Right lung (tissue), 5 donors: Measurements from ENCODE around the gene CEP55. TPM values are rescaled to one million over a fixed set of nuclear protein-coding genes. Genes with fewer than 3 reads are reported as not detected.

Source experiments
- DNase-seq, 2 donors: peaks; one replicate each; pipeline ENCODE4 v3.0.0-alpha.2; 2013
- polyA plus RNA-seq, 5 donors: library from polyadenylated mRNA; unstranded; fragments of 120-200 nt; gene quantifications; one replicate each; pipeline versions ENCODE4 v1.2.1 to v1.2.3, GENCODE V29; 2013; ENCODE audit warnings: inconsistent platforms in 1 of 5, low replicate concordance in 1 of 5; ENCODE audit not compliant: insufficient read length in 5 of 5, insufficient read depth in 1 of 5

The CEP55 gene
- polyA plus RNA-seq, 5 donors = 10.2 to 33.6 (median 15.7) TPM

DNA sequence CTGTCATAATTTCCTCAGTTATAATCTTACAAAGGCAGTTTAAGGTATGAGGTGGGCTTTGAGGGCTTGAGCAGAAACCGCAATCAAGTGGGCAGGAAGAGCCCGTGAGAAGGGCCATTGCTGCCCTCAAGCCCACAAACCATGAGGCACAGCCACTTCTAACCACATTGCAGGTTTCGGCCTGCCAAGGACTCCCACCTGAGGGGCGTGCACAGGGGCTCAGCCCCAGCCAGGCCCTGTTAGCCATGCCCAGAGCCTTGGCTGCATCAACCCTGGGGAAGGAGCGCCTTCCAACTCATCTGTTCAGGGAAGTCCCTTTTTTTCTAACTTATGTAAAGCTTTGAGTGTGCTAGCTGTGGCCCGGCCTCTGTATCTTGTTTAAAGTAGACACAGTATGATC is 64.1 kb downstream of the CEP55 start:
- DNase-seq = no peak

DNA sequence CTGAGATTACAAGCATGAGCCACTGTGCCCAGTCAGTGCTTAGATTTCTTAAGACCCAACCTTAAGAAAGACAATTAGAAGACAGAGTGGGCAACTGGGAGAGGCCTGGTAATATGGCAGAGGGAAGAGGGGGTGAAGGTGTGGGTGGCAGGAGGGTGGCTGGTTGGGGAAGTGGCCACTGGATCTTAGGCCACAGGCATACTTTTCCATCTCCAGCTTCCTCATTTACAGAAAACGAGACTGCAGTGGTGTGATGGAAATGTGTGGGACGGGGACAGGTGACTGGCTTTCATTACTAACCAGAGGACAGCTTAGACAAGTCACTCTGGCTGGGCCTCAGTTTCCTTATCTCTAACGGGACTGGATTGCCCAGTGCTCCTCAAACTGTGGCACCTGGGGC is 69.0 kb downstream of the CEP55 start:
- no peak for DNase-seq

DNA sequence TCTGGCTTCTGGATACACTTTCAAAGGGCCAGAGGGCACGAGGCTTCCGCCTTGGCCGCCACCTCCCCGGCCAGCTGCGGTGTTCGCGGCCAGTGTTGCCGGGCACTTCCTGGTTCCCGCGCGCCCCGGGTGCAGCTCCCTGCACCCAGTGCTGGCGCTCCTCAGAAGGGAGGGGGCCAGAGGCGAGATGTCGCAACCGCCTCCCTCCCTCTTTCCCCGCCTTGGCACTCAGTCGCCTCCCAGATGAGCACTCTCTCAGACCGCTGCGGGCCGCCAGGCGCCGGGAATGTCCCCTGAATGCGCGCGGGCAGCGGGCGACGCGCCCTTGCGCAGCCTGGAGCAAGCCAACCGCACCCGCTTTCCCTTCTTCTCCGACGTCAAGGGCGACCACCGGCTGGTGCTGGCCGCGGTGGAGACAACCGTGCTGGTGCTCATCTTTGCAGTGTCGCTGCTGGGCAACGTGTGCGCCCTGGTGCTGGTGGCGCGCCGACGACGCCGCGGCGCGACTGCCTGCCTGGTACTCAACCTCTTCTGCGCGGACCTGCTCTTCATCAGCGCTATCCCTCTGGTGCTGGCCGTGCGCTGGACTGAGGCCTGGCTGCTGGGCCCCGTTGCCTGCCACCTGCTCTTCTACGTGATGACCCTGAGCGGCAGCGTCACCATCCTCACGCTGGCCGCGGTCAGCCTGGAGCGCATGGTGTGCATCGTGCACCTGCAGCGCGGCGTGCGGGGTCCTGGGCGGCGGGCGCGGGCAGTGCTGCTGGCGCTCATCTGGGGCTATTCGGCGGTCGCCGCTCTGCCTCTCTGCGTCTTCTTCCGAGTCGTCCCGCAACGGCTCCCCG is 70.2 kb downstream of the CEP55 start, which contains the start of gene FFAR4:
TSS of gene FFAR4 (plus strand) at position 231 of the 842 bp plus-strand sequence. CDS start at position 287, 56 bp downstream.
- no peak for DNase-seq

DNA sequence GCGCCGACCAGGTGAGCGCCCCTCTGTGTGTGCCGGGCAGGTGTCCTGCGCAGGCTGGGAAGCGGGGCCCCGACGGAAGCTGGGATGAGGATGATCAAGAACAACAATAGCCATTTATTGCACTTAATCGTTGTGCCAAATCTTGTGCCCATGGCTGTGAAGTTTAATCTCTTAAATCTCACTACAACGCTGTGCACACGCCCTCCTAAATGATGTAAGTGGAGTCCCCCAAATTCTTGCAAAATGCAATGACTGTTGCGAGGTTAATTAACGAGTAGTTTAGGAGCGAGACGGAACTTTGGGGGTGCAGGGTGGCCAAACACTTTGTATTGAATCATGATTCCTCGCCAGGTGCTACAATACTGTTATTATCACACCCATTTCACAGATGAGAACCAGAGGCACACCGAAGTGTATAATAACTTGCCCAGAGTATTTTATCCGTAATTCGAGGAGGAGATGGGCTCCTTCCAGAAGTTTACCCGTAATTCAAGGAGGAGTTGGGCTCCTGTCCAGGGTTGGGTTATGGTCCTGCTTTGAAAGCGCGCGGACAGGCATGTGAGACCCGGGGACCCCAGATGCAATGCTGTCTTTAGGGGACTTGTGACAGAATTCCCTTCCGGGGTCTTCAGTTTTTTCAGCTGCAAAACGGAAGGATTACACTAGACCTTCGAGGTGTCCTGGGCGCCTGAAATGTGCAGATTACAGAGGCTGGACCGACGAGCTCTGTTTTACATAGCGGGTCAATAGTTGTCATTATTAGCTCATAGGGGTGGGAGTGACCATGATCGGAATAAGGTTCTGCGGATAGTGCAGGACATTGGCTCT is 71.1 kb downstream of the CEP55 start:
- no peak for DNase-seq

DNA sequence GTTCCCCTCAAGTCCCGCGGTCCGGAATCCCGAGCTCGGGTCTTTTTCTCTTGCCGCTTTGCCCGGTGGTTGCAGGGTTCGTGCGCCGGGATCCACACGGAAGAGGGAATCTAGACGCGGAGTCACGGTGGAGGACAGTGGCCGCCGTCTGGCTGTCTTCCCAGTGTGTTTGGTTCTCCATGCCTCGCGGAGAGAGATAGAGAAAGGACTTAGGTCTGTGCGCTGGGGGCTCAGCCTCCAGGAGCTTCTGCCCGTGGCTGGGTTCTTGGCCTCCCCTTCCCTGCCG is 71.6 kb downstream of the CEP55 start:
- no peak for DNase-seq

DNA sequence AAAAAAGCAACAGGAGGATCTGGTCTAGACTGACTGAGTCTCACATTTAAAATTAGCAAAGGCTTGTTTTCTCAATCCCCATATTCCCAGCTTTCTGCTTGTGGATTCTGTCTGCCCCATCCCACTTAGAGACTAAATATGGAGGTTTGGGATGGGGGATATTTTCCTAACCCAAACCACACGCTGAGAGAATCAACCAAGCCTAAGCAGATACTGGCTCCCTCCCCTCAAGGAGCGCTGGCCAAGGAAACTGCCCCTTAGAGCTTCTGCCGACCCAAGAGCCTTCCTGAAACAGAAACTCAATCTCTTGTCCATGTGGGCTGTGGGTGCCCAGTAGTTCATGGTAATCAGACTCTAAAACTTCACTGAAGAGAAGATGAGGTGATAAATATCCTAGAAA is 74.0 kb downstream of the CEP55 start:
- DNase-seq = no peak

DNA sequence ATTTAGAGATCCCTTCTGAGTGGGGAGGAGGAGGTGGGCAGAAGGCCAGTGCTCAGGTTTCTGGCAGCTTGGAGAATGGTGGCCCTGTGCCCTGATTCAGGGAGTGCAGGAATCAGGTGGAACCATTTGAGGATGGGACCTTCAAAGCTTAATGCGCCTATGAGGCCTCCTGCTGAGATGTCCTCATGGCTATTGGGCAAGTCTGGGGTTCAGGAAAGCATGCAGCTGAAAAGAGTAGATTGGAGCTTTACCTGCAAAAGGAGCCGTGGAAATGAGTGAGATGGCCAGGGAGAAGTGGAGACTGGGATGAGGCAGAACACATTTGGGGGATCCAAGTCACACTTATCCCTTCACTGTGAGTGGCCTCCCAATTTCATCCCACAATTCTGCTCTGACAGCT is 76.2 kb downstream of the CEP55 start:
- DNase-seq = no peak

DNA sequence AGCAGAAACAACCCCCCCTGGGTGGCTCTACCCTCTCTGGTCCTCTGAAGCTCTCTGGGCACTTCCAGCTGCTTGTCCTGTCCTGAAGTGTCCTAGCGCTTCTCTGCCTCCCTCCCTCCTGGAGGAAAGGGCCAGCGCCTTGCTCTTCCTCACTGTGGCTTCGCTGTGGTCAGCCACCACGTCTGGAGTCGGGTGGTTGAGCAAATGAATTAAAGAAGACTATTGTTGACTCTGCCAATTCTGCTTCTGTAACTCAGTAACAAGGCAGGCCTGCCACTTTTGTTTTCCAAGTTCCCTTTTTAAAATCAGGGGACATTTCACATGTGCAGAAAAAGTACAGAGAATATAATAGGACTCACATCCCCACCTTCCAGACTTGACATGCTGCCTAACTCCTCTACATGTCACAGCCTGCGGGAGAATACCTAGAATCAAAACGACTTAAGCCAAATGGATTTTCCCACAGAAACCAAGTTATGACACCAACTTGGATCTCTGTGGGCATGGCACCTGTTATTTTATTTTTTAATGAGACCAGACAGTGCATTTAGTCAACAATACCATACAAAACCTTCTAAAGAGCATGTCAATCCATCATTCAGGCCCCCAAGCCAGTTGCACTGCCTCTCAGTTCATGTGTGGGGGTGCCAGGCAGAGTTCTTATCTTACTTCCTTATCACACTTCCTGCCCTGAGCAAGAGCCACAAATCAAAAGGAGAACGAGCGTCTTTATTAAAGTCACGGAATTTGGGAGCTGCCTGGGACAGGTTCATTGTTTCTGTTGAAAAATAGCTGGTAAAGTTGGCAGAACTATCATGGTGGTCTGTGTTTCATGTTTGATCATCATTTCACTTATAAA is 76.9 kb downstream of the CEP55 start:
- no peak for DNase-seq

DNA sequence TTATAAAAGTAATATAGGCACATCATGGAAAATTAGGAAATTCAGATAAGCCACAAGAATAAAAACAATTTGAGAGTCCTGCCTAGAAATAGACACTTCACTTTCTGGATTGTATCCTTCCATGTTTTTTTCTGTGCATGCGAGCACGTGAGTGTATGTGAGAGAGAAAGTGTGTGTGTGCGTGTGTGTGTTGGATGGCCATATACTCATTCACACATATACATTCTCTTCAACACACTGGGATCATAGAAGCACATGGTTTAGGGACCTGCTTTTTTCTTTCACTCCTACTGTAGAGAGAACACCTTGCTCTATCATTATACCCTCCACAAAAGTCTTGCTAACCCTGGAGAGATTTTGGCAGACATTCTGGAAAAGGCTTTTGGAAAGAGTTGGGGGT is 77.5 kb downstream of the CEP55 start:
- DNase-seq = no peak

DNA sequence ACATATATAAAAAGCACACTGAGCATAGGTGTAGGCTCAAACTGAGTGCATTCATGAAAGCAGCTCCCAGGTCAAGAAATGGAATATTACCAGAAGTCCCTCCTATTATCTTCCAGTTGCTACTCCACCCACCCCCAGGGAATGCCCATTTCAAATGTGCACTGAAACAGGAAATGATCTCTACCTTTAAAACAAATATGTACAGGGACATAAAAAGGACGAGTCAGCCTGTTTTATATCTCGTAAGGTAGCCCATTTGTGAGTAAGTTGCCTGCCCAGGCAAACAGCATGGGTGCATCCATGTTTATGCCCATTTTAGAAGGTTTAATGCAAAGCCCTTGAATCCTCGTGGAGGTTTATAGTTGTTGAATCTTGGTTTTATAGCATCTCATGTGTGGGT is 80.5 kb downstream of the CEP55 start:
- no peak for DNase-seq

DNA sequence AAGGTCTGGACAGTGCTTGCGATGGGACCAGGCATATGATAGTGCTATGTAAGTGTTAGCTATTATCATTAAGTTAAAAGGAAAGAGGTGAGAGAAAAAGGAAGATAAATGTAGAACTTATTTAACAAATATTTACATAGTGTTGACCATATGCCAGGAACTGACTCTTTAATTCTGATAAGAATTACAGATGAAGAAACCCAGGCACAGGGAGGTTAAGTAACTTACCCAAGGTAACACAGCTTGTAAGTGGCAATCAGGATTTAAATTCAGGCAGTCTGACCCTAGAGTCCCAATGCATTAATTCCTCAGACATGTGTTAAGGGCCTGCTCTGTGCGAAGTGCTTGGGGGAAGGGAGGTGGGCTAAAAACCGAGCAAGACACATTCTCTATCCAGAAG is 81.2 kb downstream of the CEP55 start:
- DNase-seq = no peak

Other genes with a start within 250 kb of the CEP55 start
- 10 to 100 TPM; 44.5 to 74.0 (median 62.9) TPM for gene MYOF, start 14.3 kb upstream of the CEP55 start, polyA plus RNA-seq
- under 1 TPM; 0.09 to 0.18 (median 0.13) TPM for gene FFAR4, start 70.1 kb downstream of the CEP55 start, polyA plus RNA-seq
- 10 to 100 TPM in 1 of 5 donors, 1 to 10 TPM in 2, under 1 TPM in 2; 0.34 to 10.2 (median 1.4) TPM for gene RBP4, start 104.6 kb downstream of the CEP55 start, polyA plus RNA-seq
- gene PDE6C, start 115.9 kb downstream of the CEP55 start, polyA plus RNA-seq = 1 to 10 TPM; 1.0 to 3.0 (median 1.5) TPM
- gene FRA10AC1, start 206.0 kb downstream of the CEP55 start, polyA plus RNA-seq = 10 to 100 TPM; 36.9 to 65.1 (median 55.8) TPM